Activated CD4-positive, alpha-beta T cell treated with anti-CD3 and anti-CD28 coated beads, Interleukin-2, amount 10 ng/mL, durations not matched to agents 24 days and 14 days (primary cell): ENCODE results near the gene SYPL1. TPM values are rescaled to one million over a fixed set of nuclear protein-coding genes. Genes with fewer than 3 reads are reported as not detected.
A peak's percentile ranks its signal among the peaks of the same experiment; 100 is the strongest.
"Not testable (repeated sequence)": the region's sequence is repeated elsewhere in the genome, so short reads cannot be mapped to it uniquely, and the experiment has no call there.

Experiments
- DNase-seq: peaks from one replicate; pipeline ENCODE4 v3.0.0; 2022
- H3K27ac Mint-ChIP-seq: one replicate; pipeline ENCODE4 v1.8.0; 2022; ENCODE audit warnings: mild to moderate bottlenecking, mixed read lengths
- H3K27me3 Mint-ChIP-seq: one replicate; pipeline ENCODE4 v1.8.0; 2022; ENCODE audit warnings: mixed read lengths
- H3K36me3 Mint-ChIP-seq: one replicate; pipeline ENCODE4 v1.8.0; 2022; ENCODE audit warnings: low read depth, mild to moderate bottlenecking, mixed read lengths
- H3K4me1 Mint-ChIP-seq: one replicate; pipeline ENCODE4 v1.8.0; 2021; ENCODE audit warnings: mixed read lengths
- H3K4me3 Mint-ChIP-seq: one replicate; pipeline ENCODE4 v1.8.0; 2022; ENCODE audit warnings: mild to moderate bottlenecking, moderate library complexity, mixed read lengths
- H3K9me3 Mint-ChIP-seq: one replicate; pipeline ENCODE4 v1.8.0; 2021; ENCODE audit warnings: mixed read lengths
- intact Hi-C: fragments of 100-400 bp; cut with micrococcal nuclease; formaldehyde crosslinking; loops from one replicate; pipeline ENCODE4 v1.15.1; 2023
- total RNA-seq: library from RNA; stranded (reverse); gene quantifications from 2 replicates; pipeline ENCODE4 v1.2.3, GENCODE V29; 2022

The SYPL1 gene
- total RNA-seq: 26.6 and 27.2 TPM in 2 replicates

DNA sequence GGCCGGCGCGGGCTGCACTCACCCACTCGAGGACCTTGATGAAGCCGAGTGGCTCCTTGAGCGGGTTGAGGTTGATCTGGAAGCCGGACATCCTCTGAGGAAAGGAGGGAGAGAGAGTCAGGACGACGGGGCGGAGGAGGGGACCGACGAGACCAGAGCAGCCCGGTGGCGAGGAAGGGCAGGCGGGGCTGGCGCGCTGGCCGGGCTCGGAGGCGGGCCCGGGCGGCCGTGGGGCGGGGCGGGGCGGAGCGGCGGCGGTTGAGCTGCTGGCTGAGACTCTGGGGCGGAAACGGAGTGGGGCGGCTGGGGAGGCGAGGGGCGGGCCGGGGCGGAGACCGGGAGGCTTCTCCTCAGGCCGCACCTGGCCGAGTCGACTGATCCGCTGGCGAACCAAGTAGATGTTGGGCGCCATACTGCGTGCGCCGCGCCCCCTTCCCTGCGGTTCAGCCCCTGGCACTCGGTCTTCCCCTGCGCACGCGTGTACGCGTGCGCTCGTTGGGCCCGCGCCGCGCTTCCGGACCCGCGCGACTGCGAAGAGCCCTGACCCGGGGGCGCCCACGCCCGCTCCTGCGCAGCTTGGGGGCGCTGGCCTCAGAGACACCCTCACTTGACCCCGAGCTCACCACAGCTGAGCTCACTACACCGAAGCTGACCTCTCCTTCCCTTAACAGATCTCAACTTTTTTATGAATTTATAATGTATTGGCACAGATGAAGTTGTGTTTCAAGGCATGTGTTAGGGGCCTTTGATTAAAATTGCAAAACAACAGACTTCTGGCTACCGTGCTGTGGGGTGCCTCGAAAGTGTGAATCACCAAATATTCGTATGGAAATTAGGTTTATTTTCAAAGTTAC lies at the start of gene SYPL1:
TSS of gene SYPL1 (minus strand) at position 195 of the 854 bp plus-strand sequence. CDS start at position 91, 104 bp downstream.
- H3K27ac Mint-ChIP-seq: peak within 1 kb of the TSS; percentile 92
- peak; percentile 97 for DNase-seq
- H3K36me3 Mint-ChIP-seq: peaks cover 2% of the 10 kb centered on the region
- H3K4me1 Mint-ChIP-seq: peaks cover 44% of the 10 kb centered on the region
- intact Hi-C loops: loop anchor here (1.0 to 5.0 kb wide), 3 partner anchors 41 to 1630 kb away; partner anchors contain the start of gene CBLL1
- H3K9me3 Mint-ChIP-seq: no peaks in the 10 kb centered on the region
- peaks cover 3% of the 10 kb centered on the region for H3K27me3 Mint-ChIP-seq
- H3K4me3 Mint-ChIP-seq: peak within 1 kb of the TSS; percentile 86

GRCh38 chr7:106155027-106155426 lies 42.9 kb upstream of the SYPL1 start:
- Mint-ChIP-seq H3K4me1 (peaks cover 12% of the 10 kb centered on the region), H3K9me3 (no peaks in the 10 kb centered on the region), H3K27me3 (peaks cover 40% of the 10 kb centered on the region)

DNA sequence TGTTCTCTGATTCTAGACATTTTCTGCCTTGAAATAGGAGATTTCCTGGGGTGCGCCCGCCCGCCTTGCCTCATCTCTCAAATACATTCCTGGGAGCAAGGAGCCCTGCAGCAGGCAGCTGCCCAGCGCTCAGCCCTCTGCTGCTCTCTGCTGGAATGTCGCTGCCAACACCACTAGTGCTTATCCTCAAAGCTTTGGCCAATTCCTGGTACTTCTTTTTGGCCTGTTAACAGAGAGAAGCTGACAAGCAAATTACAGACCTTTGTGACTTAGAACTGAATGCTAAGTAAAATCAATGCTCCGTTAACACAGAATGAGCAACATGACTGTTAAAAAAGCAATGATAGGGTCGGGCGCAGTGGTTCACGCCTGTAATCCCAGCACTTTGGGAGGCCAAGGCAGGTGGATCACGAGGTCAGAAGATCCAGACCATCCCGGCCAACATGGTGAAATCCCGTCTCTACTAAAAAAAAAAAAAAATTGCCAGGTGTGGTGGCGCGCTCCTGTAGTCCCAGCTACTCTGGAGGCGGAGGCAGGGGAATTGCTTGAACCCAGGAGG lies 41.9 kb upstream of the SYPL1 start:
- Mint-ChIP-seq H3K9me3 (no peaks in the 10 kb centered on the region), H3K27me3 (peaks cover 34% of the 10 kb centered on the region), H3K27ac (no peak overlapping the region), H3K4me1 (peaks cover 12% of the 10 kb centered on the region), H3K36me3 (no peaks in the 10 kb centered on the region), H3K4me3 (no peak overlapping the region)
- intact Hi-C loops: loop anchor here (1.0 to 10.0 kb wide), 4 partner anchors 82 to 499 kb away; no protein-coding TSS in a partner anchor
- peak; percentile 91 for DNase-seq

More at GRCh38 chr7:106155027-106155426, 42.9 kb upstream of the SYPL1 start:
- intact Hi-C loops: loop anchor here (10.0 kb wide), 2 partner anchors 390 to 500 kb away; no protein-coding TSS in a partner anchor
- H3K36me3 Mint-ChIP-seq: no peaks in the 10 kb centered on the region
- H3K27ac Mint-ChIP-seq: no peak overlapping the region
- DNase-seq: no peak
- H3K4me3 Mint-ChIP-seq: no peak overlapping the region

- Mint-ChIP-seq H3K4me1 (peaks cover 12% of the 10 kb centered on the region), H3K4me3 (no peak overlapping the region), H3K9me3 (no peaks in the 10 kb centered on the region), H3K27me3 (peaks cover 26% of the 10 kb centered on the region), H3K27ac (no peak overlapping the region), H3K36me3 (no peaks in the 10 kb centered on the region)
- intact Hi-C loops: loop anchor here (5.0 to 10.0 kb wide), 3 partner anchors 80 to 497 kb away; no protein-coding TSS in a partner anchor
- DNase-seq: no peak
These were observed 40.2 kb upstream of the SYPL1 start for GRCh38 chr7:106152313-106152665.

DNA sequence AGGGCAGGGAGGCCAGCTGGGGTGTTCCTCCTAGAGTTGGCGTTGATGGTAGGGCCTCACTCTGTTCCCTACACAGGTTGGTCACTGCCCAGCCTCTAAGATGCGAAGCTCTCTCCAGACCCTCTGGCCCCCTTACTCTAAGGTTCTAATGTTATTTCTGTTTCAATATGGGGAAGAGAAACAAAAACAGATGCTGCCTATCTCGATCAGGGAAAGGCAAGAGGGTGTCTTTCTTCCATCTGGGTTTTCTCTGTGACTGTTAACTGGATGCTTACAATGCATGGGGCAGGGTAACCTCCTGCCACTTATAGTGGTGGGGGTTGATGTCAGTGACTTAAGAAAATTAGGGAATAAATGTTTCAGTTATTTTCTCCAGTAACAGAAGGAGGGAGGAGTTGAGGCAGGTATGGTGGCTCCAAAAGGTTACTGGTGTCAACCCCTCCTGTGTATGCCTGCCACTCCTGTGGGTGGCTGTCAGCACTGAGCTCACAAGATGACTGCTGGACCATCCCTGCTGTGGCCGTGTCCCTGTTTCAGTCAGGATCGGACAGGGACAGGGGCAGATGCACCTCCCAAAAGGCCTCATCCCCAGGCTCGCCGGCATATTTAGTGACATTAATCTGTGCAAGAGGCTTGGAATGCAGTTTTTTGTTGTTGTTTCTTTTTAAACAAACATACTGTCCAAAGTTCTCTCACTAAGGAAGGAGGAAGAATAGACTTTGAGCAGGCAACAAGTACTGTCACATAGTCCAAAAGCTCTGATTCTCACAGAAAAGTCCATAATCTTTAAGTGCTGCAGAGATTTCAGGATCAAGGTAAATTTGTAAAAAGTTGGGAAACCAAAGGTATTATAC lies 39.6 kb upstream of the SYPL1 start:
- Mint-ChIP-seq H3K27me3 (peaks cover 26% of the 10 kb centered on the region), H3K36me3 (no peaks in the 10 kb centered on the region), H3K27ac (no peak overlapping the region), H3K4me3 (no peak overlapping the region), H3K4me1 (peaks cover 12% of the 10 kb centered on the region), H3K9me3 (no peaks in the 10 kb centered on the region)
- intact Hi-C loops: loop anchor here (5.0 to 10.0 kb wide), 3 partner anchors 79 to 497 kb away; no protein-coding TSS in a partner anchor
- DNase-seq: no peak

GRCh38 chr7:106143711-106144337 lies 31.7 kb upstream of the SYPL1 start:
- Mint-ChIP-seq H3K4me1 (no peaks in the 10 kb centered on the region), H3K27ac (no peak overlapping the region), H3K9me3 (no peaks in the 10 kb centered on the region), H3K27me3 (peaks cover 29% of the 10 kb centered on the region), H3K4me3 (no peak overlapping the region), H3K36me3 (no peaks in the 10 kb centered on the region)
- intact Hi-C loops: no loop called here
- no peak for DNase-seq

DNA sequence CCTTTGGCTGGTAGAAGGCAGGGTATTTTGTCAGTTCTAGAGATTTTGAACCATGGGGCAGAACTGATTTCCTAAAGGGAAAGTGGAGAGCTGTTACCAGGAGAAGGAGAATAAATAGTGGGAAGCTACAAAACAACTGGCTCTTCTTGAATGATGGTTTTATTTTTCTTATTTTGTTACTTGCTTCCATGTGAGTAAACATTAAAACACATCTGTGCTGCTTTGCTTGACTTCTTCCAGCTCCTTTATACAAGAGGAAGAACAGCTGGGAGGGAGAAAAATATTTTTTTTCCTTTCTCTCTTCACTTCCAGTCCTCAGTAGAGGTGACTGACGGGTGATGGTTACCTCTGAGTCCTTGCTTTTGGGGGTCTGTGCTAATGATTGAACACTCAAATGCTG lies 30.0 kb upstream of the SYPL1 start:
- Mint-ChIP-seq H3K36me3 (no peaks in the 10 kb centered on the region), H3K9me3 (no peaks in the 10 kb centered on the region), H3K4me3 (no peak overlapping the region), H3K27me3 (peaks cover 30% of the 10 kb centered on the region), H3K27ac (no peak overlapping the region), H3K4me1 (no peaks in the 10 kb centered on the region)
- DNase-seq: no peak
- intact Hi-C loops: no loop called here

GRCh38 chr7:106140406-106141173 lies 28.5 kb upstream of the SYPL1 start:
- H3K36me3 Mint-ChIP-seq: no peaks in the 10 kb centered on the region
- no peaks in the 10 kb centered on the region for H3K9me3 Mint-ChIP-seq
- no peak for DNase-seq
- peaks cover 27% of the 10 kb centered on the region for H3K27me3 Mint-ChIP-seq
- H3K4me1 Mint-ChIP-seq: no peaks in the 10 kb centered on the region
- intact Hi-C loops: no loop called here
- H3K27ac Mint-ChIP-seq: no peak overlapping the region
- H3K4me3 Mint-ChIP-seq: no peak overlapping the region

- Mint-ChIP-seq H3K4me3 (no peak overlapping the region), H3K36me3 (no peaks in the 10 kb centered on the region), H3K27me3 (peaks cover 31% of the 10 kb centered on the region), H3K9me3 (no peaks in the 10 kb centered on the region), H3K27ac (no peak overlapping the region), H3K4me1 (no peaks in the 10 kb centered on the region)
- intact Hi-C loops: no loop called here
- DNase-seq: no peak
These were observed 27.4 kb upstream of the SYPL1 start for GRCh38 chr7:106139265-106140251.

DNA sequence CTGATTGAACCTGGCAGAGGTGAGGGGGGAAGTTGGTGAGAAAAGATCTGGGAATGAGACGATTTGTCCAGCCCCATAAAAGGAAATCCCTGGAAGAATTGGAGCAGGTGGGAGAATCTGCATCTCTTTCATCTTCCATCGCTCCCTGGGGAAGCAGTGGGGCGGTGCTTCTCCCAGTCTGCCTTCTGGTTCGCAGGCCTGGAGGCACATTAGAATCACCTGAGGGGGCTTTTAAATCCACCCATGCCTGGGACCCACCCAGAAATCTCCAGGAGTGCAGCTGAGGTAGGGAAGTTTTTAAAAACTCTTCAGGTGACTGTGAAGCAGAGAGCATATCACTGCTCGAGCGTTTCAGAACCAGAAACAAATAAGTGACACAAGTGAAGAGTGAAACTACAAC lies 26.7 kb upstream of the SYPL1 start:
- no peaks in the 10 kb centered on the region for H3K9me3 Mint-ChIP-seq
- H3K27ac Mint-ChIP-seq: no peak overlapping the region
- peaks cover 32% of the 10 kb centered on the region for H3K27me3 Mint-ChIP-seq
- H3K36me3 Mint-ChIP-seq: no peaks in the 10 kb centered on the region
- intact Hi-C loops: no loop called here
- H3K4me1 Mint-ChIP-seq: no peaks in the 10 kb centered on the region
- no peak for DNase-seq
- no peak overlapping the region for H3K4me3 Mint-ChIP-seq

DNA sequence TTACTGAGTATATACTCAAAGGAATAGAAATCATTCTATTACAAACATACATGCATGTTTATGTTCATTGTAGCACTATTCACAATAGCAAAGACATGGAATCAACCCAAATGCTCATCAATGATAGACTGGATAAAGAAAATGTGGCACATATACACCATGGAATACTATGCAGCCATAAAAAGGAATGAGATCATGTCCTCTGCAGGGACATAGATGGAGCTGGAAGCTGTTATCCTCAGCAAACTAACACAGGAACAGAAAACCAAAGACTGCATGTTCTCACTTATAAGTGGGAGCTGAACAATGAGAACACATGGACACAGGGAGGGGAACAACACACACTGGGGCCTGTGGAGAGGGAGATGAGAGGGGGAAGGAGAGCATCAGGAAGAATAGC lies 26.1 kb upstream of the SYPL1 start:
- H3K27me3 Mint-ChIP-seq: peaks cover 38% of the 10 kb centered on the region
- H3K4me1 Mint-ChIP-seq, intact Hi-C loops, H3K27ac Mint-ChIP-seq, H3K9me3 Mint-ChIP-seq, DNase-seq, H3K4me3 Mint-ChIP-seq, H3K36me3 Mint-ChIP-seq: not testable (repeated sequence)

GRCh38 chr7:106134241-106134640 lies 22.1 kb upstream of the SYPL1 start:
- Mint-ChIP-seq H3K27ac (no peak overlapping the region), H3K27me3 (peaks cover 30% of the 10 kb centered on the region), H3K4me1 (no peaks in the 10 kb centered on the region), H3K36me3 (no peaks in the 10 kb centered on the region), H3K9me3 (no peaks in the 10 kb centered on the region), H3K4me3 (no peak overlapping the region)
- DNase-seq: no peak
- intact Hi-C loops: no loop called here
